Activated CD4-positive, alpha-beta memory T cell treated with anti-CD3 and anti-CD28 coated beads, Interleukin-2, amount 10 ng/mL, durations not matched to agents 7 days and 5 days (primary cell): ENCODE data around the gene BORCS6. TPM values are rescaled to one million over a fixed set of nuclear protein-coding genes. Genes with fewer than 3 reads are reported as not detected.

ENCODE experiments used
- CTCF ChIA-PET: fragments of 350-600 bp; sonication (Branson Sonifier 250); formaldehyde crosslinking; loops from one replicate; lab custom pipeline; 2021; ENCODE audit warnings: antibody characterized with exemption, inconsistent platforms; lab: Charles Lee
- POLR2A ChIA-PET: fragments of 350-600 bp; sonication (Branson Sonifier 250); formaldehyde crosslinking; loops from one replicate; lab custom pipeline; 2021; ENCODE audit warnings: antibody characterized with exemption; lab: Charles Lee
- DNase-seq: peaks from one replicate; pipeline ENCODE4 v3.0.0-alpha.2; 2020
- H3K27ac Mint-ChIP-seq: one replicate; pipeline ENCODE4 v1.8.0; 2021; ENCODE audit warnings: mild to moderate bottlenecking, mixed read lengths
- H3K27me3 Mint-ChIP-seq: one replicate; pipeline ENCODE4 v1.8.0; 2021; ENCODE audit warnings: mixed read lengths
- H3K36me3 Mint-ChIP-seq: one replicate; pipeline ENCODE4 v1.8.0; 2021; ENCODE audit warnings: low read depth, mixed read lengths
- H3K4me1 Mint-ChIP-seq: one replicate; pipeline ENCODE4 v1.8.0; 2021; ENCODE audit warnings: mixed read lengths
- H3K4me3 Mint-ChIP-seq: one replicate; pipeline ENCODE4 v1.8.0; 2021; ENCODE audit warnings: mild to moderate bottlenecking, mixed read lengths
- H3K9me3 Mint-ChIP-seq: one replicate; pipeline ENCODE4 v1.8.0; 2021; ENCODE audit warnings: mixed read lengths
- total RNA-seq, 2 experiments: library from RNA; stranded (reverse); gene quantifications; one replicate each; pipeline ENCODE4 v1.2.3, GENCODE V29; 2021

Gene BORCS6
- total RNA-seq, 2 experiments from 2014 or later: 16.3 to 17.0 TPM

GRCh38 chr17:8156246-8156992 is 33.6 kb downstream of the BORCS6 start:
- no peak overlapping the region for H3K27ac Mint-ChIP-seq
- DNase-seq: peak; percentile 100
- H3K9me3 Mint-ChIP-seq: no peaks in the 10 kb centered on the region
- peaks cover 51% of the 10 kb centered on the region for H3K4me1 Mint-ChIP-seq
- H3K36me3 Mint-ChIP-seq: peaks cover 36% of the 10 kb centered on the region
- H3K27me3 Mint-ChIP-seq: no peaks in the 10 kb centered on the region
- ChIA-PET CTCF (interaction anchor here (0.6 to 7.0 kb wide), 12 partner anchors 11 to 469 kb away, joined by 3 to 44 read pairs (median 4); partner anchors contain the start of genes ALOXE3, HES7 and TP53), POLR2A (interaction anchor here (0.6 to 16.5 kb wide), 21 partner anchors 7 to 827 kb away, joined by 3 to 653 read pairs (median 8); partner anchors contain the start of genes ACAP1, AURKB, BORCS6 and CTC1)
- H3K4me3 Mint-ChIP-seq: no peak overlapping the region

- H3K36me3 Mint-ChIP-seq: peaks cover 31% of the 10 kb centered on the region
- DNase-seq: no peak
- no peak overlapping the region for H3K4me3 Mint-ChIP-seq
- H3K27me3 Mint-ChIP-seq: no peaks in the 10 kb centered on the region
- no peak overlapping the region for H3K27ac Mint-ChIP-seq
- CTCF ChIA-PET: interaction anchor here (0.6 to 7.0 kb wide), 8 partner anchors 12 to 468 kb away, joined by 3 to 44 read pairs (median 4); partner anchors contain the start of genes ALOXE3, HES7 and TP53
- no peaks in the 10 kb centered on the region for H3K9me3 Mint-ChIP-seq
- H3K4me1 Mint-ChIP-seq: peaks cover 48% of the 10 kb centered on the region
- POLR2A ChIA-PET: interaction anchor here (0.6 to 16.5 kb wide), 15 partner anchors 8 to 541 kb away, joined by 3 to 653 read pairs (median 13); partner anchors contain the start of genes AURKB, BORCS6, CTC1 and FXR2
Measured at GRCh38 chr17:8155996-8156245, 34.1 kb downstream of the BORCS6 start.

- Mint-ChIP-seq H3K27ac (no peak overlapping the region), H3K4me3 (no peak overlapping the region), H3K27me3 (no peaks in the 10 kb centered on the region), H3K36me3 (peaks cover 26% of the 10 kb centered on the region), H3K9me3 (no peaks in the 10 kb centered on the region), H3K4me1 (peaks cover 48% of the 10 kb centered on the region)
- DNase-seq: no peak
- ChIA-PET POLR2A (interaction anchor here (0.7 to 16.5 kb wide), 12 partner anchors 8 to 92 kb away, joined by 3 to 653 read pairs (median 14); partner anchors contain the start of genes AURKB, BORCS6, CTC1 and HES7), CTCF (interaction anchor here (1.3 to 7.0 kb wide), 4 partner anchors 16 to 36 kb away, joined by 4 to 44 read pairs (median 16); partner anchors contain the start of gene ALOXE3)
Measured at GRCh38 chr17:8155231-8155995, 34.6 kb downstream of the BORCS6 start.

- Mint-ChIP-seq H3K27me3 (no peaks in the 10 kb centered on the region), H3K4me3 (no peak overlapping the region), H3K27ac (no peak overlapping the region), H3K36me3 (peaks cover 27% of the 10 kb centered on the region), H3K9me3 (no peaks in the 10 kb centered on the region), H3K4me1 (peaks cover 48% of the 10 kb centered on the region)
- ChIA-PET POLR2A (interaction anchor here (1.3 to 16.5 kb wide), 9 partner anchors 9 to 229 kb away, joined by 3 to 653 read pairs (median 16); partner anchors contain the start of genes BORCS6, CTC1, RANGRF and TMEM107), CTCF (interaction anchor here (2.3 to 2.9 kb wide), 2 partner anchors 15 to 19 kb away, joined by 7 to 24 read pairs; no protein-coding TSS in a partner anchor)
- DNase-seq: no peak
Measured at GRCh38 chr17:8154608-8155155, 35.3 kb downstream of the BORCS6 start.

GRCh38 chr17:8153957-8154607 is 35.9 kb downstream of the BORCS6 start:
- POLR2A ChIA-PET: interaction anchor here (1.0 to 16.5 kb wide), 10 partner anchors 10 to 230 kb away, joined by 3 to 653 read pairs (median 11); partner anchors contain the start of genes BORCS6, CTC1, RANGRF and TMEM107
- H3K27me3 Mint-ChIP-seq: no peaks in the 10 kb centered on the region
- CTCF ChIA-PET: no interaction called here
- H3K27ac Mint-ChIP-seq: no peak overlapping the region
- no peaks in the 10 kb centered on the region for H3K9me3 Mint-ChIP-seq
- peaks cover 29% of the 10 kb centered on the region for H3K36me3 Mint-ChIP-seq
- peak; percentile 92 for DNase-seq
- peak overlapping the region; percentile 63 for H3K4me3 Mint-ChIP-seq
- peaks cover 45% of the 10 kb centered on the region for H3K4me1 Mint-ChIP-seq

- no peaks in the 10 kb centered on the region for H3K27me3 Mint-ChIP-seq
- DNase-seq: no peak
- peak overlapping the region; percentile 84 for H3K4me3 Mint-ChIP-seq
- ChIA-PET CTCF (no interaction called here), POLR2A (interaction anchor here (0.6 to 16.5 kb wide), 11 partner anchors 10 to 230 kb away, joined by 3 to 653 read pairs (median 6); partner anchors contain the start of genes BORCS6, CTC1, RANGRF and TMEM107)
- H3K27ac Mint-ChIP-seq: peak overlapping the region; percentile 84
- H3K36me3 Mint-ChIP-seq: peaks cover 28% of the 10 kb centered on the region
- H3K9me3 Mint-ChIP-seq: no peaks in the 10 kb centered on the region
- peaks cover 40% of the 10 kb centered on the region for H3K4me1 Mint-ChIP-seq
Measured at GRCh38 chr17:8153525-8153956, 36.4 kb downstream of the BORCS6 start.

GRCh38 chr17:8153031-8153451 is 36.9 kb downstream of the BORCS6 start:
- no peaks in the 10 kb centered on the region for H3K9me3 Mint-ChIP-seq
- ChIA-PET POLR2A (interaction anchor here (0.6 to 16.5 kb wide), 9 partner anchors 11 to 136 kb away, joined by 3 to 653 read pairs (median 16); partner anchors contain the start of genes BORCS6, RANGRF and TMEM107), CTCF (no interaction called here)
- H3K27me3 Mint-ChIP-seq: no peaks in the 10 kb centered on the region
- peaks cover 30% of the 10 kb centered on the region for H3K36me3 Mint-ChIP-seq
- no peak for DNase-seq
- H3K4me1 Mint-ChIP-seq: peaks cover 36% of the 10 kb centered on the region
- peak overlapping the region; percentile 84 for H3K4me3 Mint-ChIP-seq
- peak overlapping the region; percentile 84 for H3K27ac Mint-ChIP-seq

- H3K27me3 Mint-ChIP-seq: no peaks in the 10 kb centered on the region
- peaks cover 37% of the 10 kb centered on the region for H3K36me3 Mint-ChIP-seq
- peaks cover 35% of the 10 kb centered on the region for H3K4me1 Mint-ChIP-seq
- ChIA-PET POLR2A (interaction anchor here (0.6 to 16.5 kb wide), 7 partner anchors 9 to 96 kb away, joined by 4 to 653 read pairs (median 4); partner anchors contain the start of gene TMEM107), CTCF (interaction anchor here (1.0 to 3.4 kb wide), 2 partner anchors 9 to 14 kb away, joined by 3 to 22 read pairs; no protein-coding TSS in a partner anchor)
- H3K4me3 Mint-ChIP-seq: peak within 1 kb of the TSS; percentile 84
- peak; percentile 92 for DNase-seq
- peak within 1 kb of the TSS; percentile 84 for H3K27ac Mint-ChIP-seq
- H3K9me3 Mint-ChIP-seq: no peaks in the 10 kb centered on the region
Measured at GRCh38 chr17:8152112-8152775, 37.7 kb downstream of the BORCS6 start, which contains the start of gene PER1. Gene PER1 (minus strand): TSS chr17:8152404. CDS start chr17:8150706, 1,698 bp downstream.

- DNase-seq: peak; percentile 43
- Mint-ChIP-seq H3K27me3 (no peaks in the 10 kb centered on the region), H3K4me1 (peaks cover 35% of the 10 kb centered on the region), H3K27ac (peak overlapping the region; percentile 84), H3K9me3 (no peaks in the 10 kb centered on the region), H3K36me3 (peaks cover 43% of the 10 kb centered on the region), H3K4me3 (peak overlapping the region; percentile 84)
- ChIA-PET CTCF (interaction anchor here (1.0 to 3.4 kb wide), 6 partner anchors 9 to 78 kb away, joined by 3 to 22 read pairs (median 4); no protein-coding TSS in a partner anchor), POLR2A (interaction anchor here (0.6 to 16.5 kb wide), 14 partner anchors 10 to 144 kb away, joined by 3 to 653 read pairs (median 4); partner anchors contain the start of genes AURKB, PFAS, SLC25A35 and TMEM107)
Measured at GRCh38 chr17:8151641-8152111, 38.3 kb downstream of the BORCS6 start.

GRCh38 chr17:8151120-8151640 is 38.8 kb downstream of the BORCS6 start:
- ChIA-PET CTCF (interaction anchor here (1.0 to 3.4 kb wide), 5 partner anchors 13 to 78 kb away, joined by 3 to 22 read pairs (median 5); no protein-coding TSS in a partner anchor), POLR2A (interaction anchor here (0.8 to 16.5 kb wide), 12 partner anchors 10 to 145 kb away, joined by 3 to 653 read pairs (median 6); partner anchors contain the start of genes AURKB, PFAS, SLC25A35 and TMEM107)
- peak overlapping the region; percentile 84 for H3K27ac Mint-ChIP-seq
- peak; percentile 92 for DNase-seq
- H3K9me3 Mint-ChIP-seq: no peaks in the 10 kb centered on the region
- no peaks in the 10 kb centered on the region for H3K27me3 Mint-ChIP-seq
- H3K4me1 Mint-ChIP-seq: peaks cover 35% of the 10 kb centered on the region
- peaks cover 48% of the 10 kb centered on the region for H3K36me3 Mint-ChIP-seq
- peak overlapping the region; percentile 84 for H3K4me3 Mint-ChIP-seq
